Measurements from ENCODE around the gene FGF18. TPM values are rescaled to one million over a fixed set of nuclear protein-coding genes. Genes with fewer than 3 reads are reported as not detected.
"Not testable (repeated sequence)": the region's sequence is repeated elsewhere in the genome, so short reads cannot be mapped to it uniquely, and the experiment has no call there.

FGF18 gene
- total and polyA plus RNA-seq, 2 of the 4 experiments (the other 2 are of a cell fraction): 0.15 TPM; not detected in 1

DNA sequence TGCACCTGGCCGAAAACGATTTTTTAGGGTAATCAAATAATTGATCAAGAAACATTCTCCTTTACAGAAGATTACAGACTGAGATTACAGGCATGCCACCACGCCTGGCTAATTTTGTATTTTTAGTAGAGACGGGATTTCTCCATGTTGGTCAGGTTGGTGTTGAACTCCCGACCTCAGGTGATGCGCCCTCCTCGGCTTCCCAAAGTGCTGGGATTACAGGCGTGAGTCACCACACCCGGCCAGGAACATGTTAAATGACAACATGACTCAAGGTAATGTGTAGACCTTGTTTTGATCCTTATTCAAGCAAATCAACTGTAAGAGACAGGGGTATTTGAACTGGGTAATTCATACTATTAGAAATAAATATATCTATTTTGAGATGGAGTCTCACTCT lies 35.0 kb upstream of the FGF18 start:
- H3K14ac ChIP-seq (replicated peaks; ENCODE audit: low read depth, low read length); H2AK9ac ChIP-seq (replicated peaks; ENCODE audit: low read depth, low read length, poor library complexity); intact Hi-C loops (cut with micrococcal nuclease); H2BK120ac ChIP-seq (ENCODE audit: low read depth, low read length); H3K9me3 ChIP-seq (ENCODE audit: control insufficient read depth, insufficient read depth, low read length); dilution Hi-C loops (cut with HindIII; ENCODE audit: low sequenced_read_pairs, unreplicated experiment); H3K79me1 ChIP-seq (ENCODE audit: low read depth in 1 of 2, low read length in 2 of 2); H2BK15ac ChIP-seq (ENCODE audit: low read depth, low read length); CTCF ChIA-PET; H3K36me3 ChIP-seq (ENCODE audit: control insufficient read depth, insufficient read depth, low read length); H3K56ac ChIP-seq (ENCODE audit: extremely low read depth, insufficient read depth, low read length); H3K27me3 ChIP-seq (ENCODE audit: control insufficient read depth, insufficient read depth, low read length); H3K4me1 ChIP-seq (ENCODE audit: control insufficient read depth, insufficient read depth, low read length); H3K9ac ChIP-seq (ENCODE audit: low read depth, low read length); H2BK20ac ChIP-seq (ENCODE audit: low read depth, low read length); H4K91ac ChIP-seq (ENCODE audit: insufficient read depth, low read depth, low read length); H3K18ac ChIP-seq (ENCODE audit: low read depth, low read length); ATAC-seq (ENCODE audit: low read depth); H4K8ac ChIP-seq (ENCODE audit: low read depth in 2 of 2, low read length in 2 of 2); H3K27ac ChIP-seq (ENCODE audit: insufficient read depth, low read length); in situ Hi-C loops (cut with MboI; ENCODE audit: low sequenced_read_pairs); H3K4me3 ChIP-seq (ENCODE audit: insufficient read depth, low read depth, low read length); POLR2A ChIA-PET (ENCODE audit: unreplicated experiment); H2BK5ac ChIP-seq (ENCODE audit: low read depth, low read length, poor library complexity, severe bottlenecking); H3K4ac ChIP-seq (ENCODE audit: low read depth, low read length); DNase-seq; BruUV-seq (replicated peaks); H2AK5ac ChIP-seq (ENCODE audit: low read depth, low read length); H4K5ac ChIP-seq (ENCODE audit: low read depth, low read length); H2AFZ ChIP-seq (replicated peaks; ENCODE audit: low read length, poor library complexity); H3K4me2 ChIP-seq (ENCODE audit: low read depth, low read length); H3K23ac ChIP-seq (ENCODE audit: low read depth, low read length); H3K9me1 ChIP-seq (ENCODE audit: insufficient read depth, low read length): not testable (repeated sequence)
- WGBS, 2 experiments (ENCODE audit: extremely low coverage in 2 of 2, insufficient read length in 1 of 2): 80% methylated on average over 3 of the region's 9 CpGs; no CpG with 5 or more reads in 1 of the 2 experiments
- H4K20me1 ChIP-seq (ENCODE audit: insufficient read depth, low read length): peaks cover 18% of the 10 kb centered on the region

DNA sequence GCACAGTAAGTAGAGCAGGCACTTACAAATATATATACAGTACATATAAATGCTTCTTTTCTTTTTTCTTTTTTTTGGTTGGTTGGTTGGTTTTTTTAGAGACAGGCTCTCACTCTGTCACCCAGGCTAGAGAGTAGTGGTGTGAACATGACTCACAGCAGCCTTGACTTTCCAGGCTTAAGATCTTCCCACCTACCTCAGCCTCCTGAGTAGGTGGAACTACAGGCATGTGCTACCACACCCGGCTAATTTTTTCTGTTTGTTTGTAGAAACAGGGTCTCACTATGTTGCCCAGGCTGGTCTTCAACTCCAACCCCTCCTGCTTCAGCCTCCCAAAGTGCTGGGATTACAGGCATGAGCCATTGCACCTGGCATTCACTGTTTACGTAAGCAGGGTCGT lies 34.4 kb upstream of the FGF18 start:
- H4K20me1 ChIP-seq (ENCODE audit: insufficient read depth, low read length): peaks cover 24% of the 10 kb centered on the region
- H4K5ac ChIP-seq (ENCODE audit: low read depth, low read length); H2AK9ac ChIP-seq (replicated peaks; ENCODE audit: low read depth, low read length, poor library complexity); H4K8ac ChIP-seq (ENCODE audit: low read depth in 2 of 2, low read length in 2 of 2); CTCF ChIA-PET; H3K9me3 ChIP-seq (ENCODE audit: control insufficient read depth, insufficient read depth, low read length); H4K91ac ChIP-seq (ENCODE audit: insufficient read depth, low read depth, low read length); H3K4me2 ChIP-seq (ENCODE audit: low read depth, low read length); H3K27ac ChIP-seq (ENCODE audit: insufficient read depth, low read length); H3K18ac ChIP-seq (ENCODE audit: low read depth, low read length); H3K4me3 ChIP-seq (ENCODE audit: insufficient read depth, low read depth, low read length); dilution Hi-C loops (cut with HindIII; ENCODE audit: low sequenced_read_pairs, unreplicated experiment); H2AK5ac ChIP-seq (ENCODE audit: low read depth, low read length); H2BK120ac ChIP-seq (ENCODE audit: low read depth, low read length); H2AFZ ChIP-seq (replicated peaks; ENCODE audit: low read length, poor library complexity); intact Hi-C loops (cut with micrococcal nuclease); H3K9me1 ChIP-seq (ENCODE audit: insufficient read depth, low read length); H2BK15ac ChIP-seq (ENCODE audit: low read depth, low read length); DNase-seq; H3K14ac ChIP-seq (replicated peaks; ENCODE audit: low read depth, low read length); H3K27me3 ChIP-seq (ENCODE audit: control insufficient read depth, insufficient read depth, low read length); H2BK5ac ChIP-seq (ENCODE audit: low read depth, low read length, poor library complexity, severe bottlenecking); H3K23ac ChIP-seq (ENCODE audit: low read depth, low read length); H3K4me1 ChIP-seq (ENCODE audit: control insufficient read depth, insufficient read depth, low read length); H3K56ac ChIP-seq (ENCODE audit: extremely low read depth, insufficient read depth, low read length); BruUV-seq (replicated peaks); H3K4ac ChIP-seq (ENCODE audit: low read depth, low read length); H3K9ac ChIP-seq (ENCODE audit: low read depth, low read length); in situ Hi-C loops (cut with MboI; ENCODE audit: low sequenced_read_pairs); ATAC-seq (ENCODE audit: low read depth); H3K36me3 ChIP-seq (ENCODE audit: control insufficient read depth, insufficient read depth, low read length); H2BK20ac ChIP-seq (ENCODE audit: low read depth, low read length); POLR2A ChIA-PET (ENCODE audit: unreplicated experiment); H3K79me1 ChIP-seq (ENCODE audit: low read depth in 1 of 2, low read length in 2 of 2): not testable (repeated sequence)
- 60% methylated on average over 1 of the region's 3 CpGs; no CpG with 5 or more reads in 1 of the 2 experiments for WGBS, 2 experiments (ENCODE audit: extremely low coverage in 2 of 2, insufficient read length in 1 of 2)
